Neural progenitor cell (in vitro differentiated cells): ENCODE measurements around the gene CFAP53.

Experiments used
- EZH2 ChIP-seq: fragments of 200-600 bp; sonication (generic); IDR thresholded peaks from 2 replicates; pipeline ENCODE4 v1.6.1; 2017; ENCODE audit warnings: antibody characterized with exemption, mild to moderate bottlenecking, moderate library complexity
- TF ChIP-seq, protein P1 (sequence below): fragments of 200-600 bp; sonication (generic); IDR thresholded peaks from 2 replicates; pipeline ENCODE4 v1.5.1; 2017; ENCODE audit warnings: antibody characterized with exemption, mild to moderate bottlenecking

DNA sequence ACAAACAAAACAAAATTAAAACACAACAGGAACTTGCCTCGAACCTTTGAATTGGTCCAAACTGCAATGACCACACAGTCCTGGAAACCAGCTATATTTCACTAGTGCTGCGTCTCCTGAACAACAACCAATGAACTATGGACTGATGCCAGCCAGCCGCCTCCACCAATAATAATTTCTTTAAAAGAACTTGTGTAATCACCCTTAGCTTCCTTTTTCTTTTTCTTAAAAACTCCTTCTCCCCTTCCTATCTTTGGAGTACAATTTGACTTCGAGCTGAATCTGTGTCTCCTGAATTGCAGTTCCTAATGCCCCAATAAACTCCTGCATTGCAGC lies 22.8 kb upstream of the CFAP53 start:
- TF ChIP-seq, protein P1, sequence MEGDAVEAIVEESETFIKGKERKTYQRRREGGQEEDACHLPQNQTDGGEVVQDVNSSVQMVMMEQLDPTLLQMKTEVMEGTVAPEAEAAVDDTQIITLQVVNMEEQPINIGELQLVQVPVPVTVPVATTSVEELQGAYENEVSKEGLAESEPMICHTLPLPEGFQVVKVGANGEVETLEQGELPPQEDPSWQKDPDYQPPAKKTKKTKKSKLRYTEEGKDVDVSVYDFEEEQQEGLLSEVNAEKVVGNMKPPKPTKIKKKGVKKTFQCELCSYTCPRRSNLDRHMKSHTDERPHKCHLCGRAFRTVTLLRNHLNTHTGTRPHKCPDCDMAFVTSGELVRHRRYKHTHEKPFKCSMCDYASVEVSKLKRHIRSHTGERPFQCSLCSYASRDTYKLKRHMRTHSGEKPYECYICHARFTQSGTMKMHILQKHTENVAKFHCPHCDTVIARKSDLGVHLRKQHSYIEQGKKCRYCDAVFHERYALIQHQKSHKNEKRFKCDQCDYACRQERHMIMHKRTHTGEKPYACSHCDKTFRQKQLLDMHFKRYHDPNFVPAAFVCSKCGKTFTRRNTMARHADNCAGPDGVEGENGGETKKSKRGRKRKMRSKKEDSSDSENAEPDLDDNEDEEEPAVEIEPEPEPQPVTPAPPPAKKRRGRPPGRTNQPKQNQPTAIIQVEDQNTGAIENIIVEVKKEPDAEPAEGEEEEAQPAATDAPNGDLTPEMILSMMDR: no peak
- no peak for TF ChIP-seq EZH2
